ENCODE measurements around the gene STKLD1.
"Not testable (repeated sequence)": the region's sequence is repeated elsewhere in the genome, so short reads cannot be mapped to it uniquely, and the experiment has no call there.

STKLD1 gene

DNA sequence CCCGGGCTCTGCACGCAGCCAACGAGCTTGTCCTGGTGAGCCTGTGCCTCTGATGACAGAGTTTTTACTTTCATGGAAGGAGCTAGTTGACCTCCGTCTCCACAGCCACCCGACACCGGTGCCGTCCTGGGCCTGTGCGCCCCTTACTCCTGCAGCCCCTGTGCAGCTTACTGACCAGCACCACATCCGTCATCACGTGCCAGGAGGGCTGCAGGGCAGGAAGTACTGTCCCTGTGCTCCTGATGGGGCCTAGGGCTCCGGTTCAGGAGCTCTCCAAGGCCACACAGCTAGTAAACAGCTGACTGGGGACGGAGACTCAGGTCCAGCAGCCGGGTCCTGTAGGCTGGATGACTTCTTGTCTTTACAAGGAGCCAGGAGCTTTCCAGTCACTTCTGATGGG lies 10.2 kb downstream of the STKLD1 start:
- no peak for DNase-seq (ENCODE audit: low read depth)

DNA sequence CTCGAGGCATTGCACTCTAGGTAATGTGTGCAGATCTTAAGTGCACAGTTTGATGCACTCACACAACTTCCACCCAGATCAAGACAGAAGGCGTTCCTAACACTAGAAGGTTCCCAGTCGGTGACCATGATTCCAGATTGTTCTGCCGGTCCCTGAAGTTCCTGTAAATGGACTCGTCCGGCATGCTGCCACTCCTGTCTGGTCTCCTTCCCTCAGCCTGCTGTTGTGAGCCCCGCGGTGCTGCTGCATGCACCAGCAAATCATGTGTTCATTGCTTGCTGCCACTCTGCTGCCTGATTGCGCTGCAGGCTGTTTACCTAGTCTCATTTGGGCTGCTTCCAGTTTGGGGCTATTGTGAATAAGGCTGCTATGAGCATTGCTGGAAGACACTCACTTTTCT lies 11.5 kb downstream of the STKLD1 start:
- no peak for DNase-seq (ENCODE audit: low read depth)

DNA sequence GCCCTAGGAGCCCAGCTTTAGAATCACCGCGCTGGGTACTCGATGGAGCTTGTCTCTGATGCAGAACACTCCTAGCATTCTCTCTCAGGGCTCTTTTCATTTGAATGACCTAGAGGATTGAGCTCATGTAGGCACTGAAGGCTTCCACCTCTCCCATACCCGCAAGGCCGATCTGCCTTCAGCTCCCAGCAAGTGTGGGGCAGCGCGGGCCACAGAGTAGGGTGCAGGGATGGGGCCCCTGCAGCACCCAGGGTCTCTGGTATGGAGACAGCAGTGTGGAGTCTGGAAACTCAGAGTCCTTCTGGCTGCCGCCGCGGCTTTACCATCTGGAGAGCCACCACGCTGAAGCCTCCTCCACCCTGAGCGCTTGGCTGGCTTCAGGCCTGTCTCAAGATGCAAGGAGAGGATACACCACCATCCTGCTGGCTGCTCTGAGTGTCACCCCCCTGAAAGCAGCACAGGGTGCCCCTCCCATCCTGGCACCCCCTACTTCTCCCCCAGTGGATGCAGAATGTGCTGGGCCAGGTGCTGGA lies 12.9 kb downstream of the STKLD1 start:
- DNase-seq (ENCODE audit: low read depth), result no peak

DNA sequence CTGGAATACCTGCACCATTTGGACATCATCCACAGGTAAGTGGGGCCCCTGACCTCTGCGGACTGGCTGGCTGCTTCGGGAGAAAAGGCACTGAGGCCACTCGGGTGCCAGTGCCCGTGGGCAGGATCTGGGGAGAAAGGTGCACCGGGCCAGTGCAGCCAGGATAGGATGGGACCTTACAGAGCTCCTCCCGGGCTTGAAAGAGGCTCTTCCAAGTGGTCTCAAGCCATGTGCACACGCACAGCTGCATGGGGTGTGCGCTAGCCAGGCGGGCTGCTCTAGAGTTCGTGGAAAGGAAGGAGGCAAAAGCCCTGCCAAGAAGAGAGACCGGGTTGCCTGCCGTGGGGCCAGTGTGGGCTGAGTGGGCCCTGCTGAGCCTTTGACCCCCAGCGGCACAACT lies 13.4 kb downstream of the STKLD1 start:
- DNase-seq (ENCODE audit: low read depth), result no peak

DNA sequence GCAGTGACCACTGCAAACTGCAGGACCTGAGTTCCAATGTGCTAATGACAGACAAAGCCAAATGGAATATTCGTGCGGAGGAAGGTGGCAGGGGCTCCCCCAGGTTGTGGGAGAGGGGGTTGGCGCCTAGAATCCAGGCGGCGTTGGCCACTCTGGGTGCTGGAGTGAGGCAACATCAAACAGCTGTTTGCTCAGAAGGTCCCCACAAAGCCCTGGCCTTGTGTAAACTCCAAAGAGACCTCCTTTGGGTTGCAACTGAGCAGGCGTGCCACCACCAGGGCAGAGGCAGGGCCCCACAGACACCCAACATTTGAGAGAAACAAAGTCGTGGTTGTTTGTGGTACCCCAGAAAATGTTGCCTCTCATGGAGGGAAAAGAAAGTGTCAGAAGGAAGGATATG lies 14.5 kb downstream of the STKLD1 start:
- DNase-seq (ENCODE audit: low read depth), result no peak

DNA sequence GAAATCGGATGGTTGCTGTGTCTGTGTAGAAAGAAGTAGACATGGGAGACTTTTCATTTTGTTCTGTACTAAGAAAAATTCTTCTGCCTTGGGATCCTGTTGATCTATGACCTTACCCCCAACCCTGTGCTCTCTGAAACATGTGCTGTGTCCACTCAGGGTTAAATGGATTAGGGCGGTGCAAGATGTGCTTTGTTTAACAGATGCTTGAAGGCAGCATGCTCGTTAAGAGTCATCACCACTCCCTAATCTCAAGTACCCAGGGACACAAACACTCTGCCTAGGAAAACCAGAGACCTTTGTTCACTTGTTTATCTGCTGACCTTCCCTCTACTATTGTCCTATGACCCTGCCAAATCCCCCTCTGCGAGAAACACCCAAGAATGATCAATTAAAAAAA lies 15.3 kb downstream of the STKLD1 start:
- not testable (repeated sequence) for DNase-seq (ENCODE audit: low read depth)

DNA sequence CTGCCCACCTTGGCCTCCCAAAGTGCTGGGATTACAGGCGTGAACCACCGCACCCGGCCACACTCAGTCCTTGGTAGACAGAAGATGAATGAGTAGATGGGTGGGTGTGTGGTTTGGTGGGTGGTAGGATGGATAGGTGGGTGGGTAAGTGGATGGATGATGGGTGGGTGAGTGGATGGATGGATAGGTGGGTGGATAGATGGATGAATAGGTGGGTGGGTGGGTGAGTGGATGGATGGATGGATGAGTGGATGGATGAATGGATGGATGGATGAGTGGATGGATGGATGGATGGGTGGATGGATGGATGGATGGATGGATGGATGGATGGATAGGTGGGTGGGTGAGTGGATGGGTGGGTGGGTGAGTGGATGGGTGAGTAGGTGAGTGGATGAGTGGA lies 16.1 kb downstream of the STKLD1 start:
- not testable (repeated sequence) for DNase-seq (ENCODE audit: low read depth)

DNA sequence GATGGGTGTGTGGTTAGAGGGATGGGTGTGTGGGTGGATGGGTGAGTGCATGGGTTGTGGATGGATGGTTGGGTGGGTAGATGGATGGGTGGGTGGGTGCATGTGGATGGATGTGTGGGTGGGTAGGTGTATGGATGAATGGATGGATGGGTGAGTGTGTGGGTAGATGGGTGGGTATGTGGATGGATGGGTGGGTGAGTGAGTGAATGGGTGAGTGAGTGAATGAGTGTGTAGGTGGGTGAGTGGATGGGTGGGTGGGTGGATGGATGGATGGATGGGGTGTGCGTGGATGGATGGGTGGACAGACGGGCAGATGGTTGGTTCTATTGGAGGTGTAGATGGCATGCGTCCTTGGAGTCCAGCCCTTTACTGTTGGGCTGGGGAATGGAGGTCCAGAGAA lies 17.2 kb downstream of the STKLD1 start:
- no peak for DNase-seq (ENCODE audit: low read depth)

DNA sequence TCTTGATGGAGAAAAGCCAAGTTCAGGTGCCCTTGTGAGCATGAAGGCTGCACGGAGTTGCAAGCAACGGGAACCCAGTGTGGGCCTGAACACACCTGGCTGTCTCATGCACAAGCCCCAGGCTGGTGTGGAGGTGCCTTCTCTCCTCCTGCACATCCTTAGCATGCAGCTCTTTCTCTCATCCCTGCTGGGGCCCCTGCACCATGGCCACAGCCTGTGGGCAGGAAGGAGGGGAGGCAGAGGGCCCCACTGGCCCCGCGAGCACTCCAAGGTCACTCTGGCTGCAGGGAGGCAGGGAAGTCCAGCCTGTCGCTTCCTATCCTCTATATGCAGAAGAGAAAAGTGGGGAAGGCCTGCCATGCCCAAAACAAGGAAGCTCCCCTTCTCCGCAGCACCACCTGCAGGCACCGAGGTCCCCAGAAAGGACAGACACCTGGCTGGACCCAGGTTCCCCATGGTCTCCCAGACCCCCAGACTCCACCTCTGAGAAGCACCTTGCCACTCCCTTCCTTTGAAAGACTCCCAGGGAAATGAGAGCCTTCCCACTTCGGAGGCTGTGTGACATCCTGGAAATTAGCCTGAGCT lies 18.6 kb downstream of the STKLD1 start:
- no peak for DNase-seq (ENCODE audit: low read depth)

DNA sequence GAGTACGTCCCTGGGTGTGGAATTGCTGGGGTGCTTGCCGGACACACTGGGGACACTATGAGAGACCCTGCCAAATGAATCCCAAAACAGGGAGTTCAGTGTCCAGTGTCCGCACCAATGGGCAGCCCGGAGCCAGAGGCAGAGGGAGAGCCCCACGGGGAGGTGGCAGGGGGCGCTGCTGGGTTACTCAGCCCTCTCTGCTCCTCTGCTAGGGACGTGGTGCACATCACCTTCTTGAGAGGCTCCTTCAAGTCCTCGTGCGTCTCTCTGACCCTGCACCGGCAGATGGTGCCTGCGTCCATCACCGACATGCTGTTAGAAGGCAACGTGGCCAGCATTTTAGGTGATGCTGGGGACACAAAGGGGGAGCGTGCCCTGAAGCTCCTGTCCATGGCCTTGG lies 20.8 kb downstream of the STKLD1 start:
- no peak for DNase-seq (ENCODE audit: low read depth)

DNA sequence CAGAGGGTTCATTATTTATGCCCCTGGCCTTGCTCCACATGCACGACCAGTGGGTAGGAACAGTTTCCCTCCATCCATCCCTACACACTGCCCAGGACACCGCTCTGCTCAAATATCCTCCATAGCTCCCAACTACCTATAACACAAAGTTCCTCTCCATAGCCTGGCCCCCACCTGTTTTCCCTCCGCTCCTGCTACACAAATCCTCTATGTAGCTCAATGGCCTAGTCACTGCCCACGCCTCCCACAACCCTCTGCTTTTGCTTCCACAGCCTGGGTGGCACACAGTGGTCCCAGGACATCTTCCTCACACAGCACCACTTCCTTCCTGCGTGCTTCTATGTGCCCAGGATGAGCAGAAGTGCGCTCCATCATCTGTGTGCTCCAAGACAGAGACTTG lies 21.2 kb downstream of the STKLD1 start:
- DNase-seq (ENCODE audit: low read depth), result no peak

DNA sequence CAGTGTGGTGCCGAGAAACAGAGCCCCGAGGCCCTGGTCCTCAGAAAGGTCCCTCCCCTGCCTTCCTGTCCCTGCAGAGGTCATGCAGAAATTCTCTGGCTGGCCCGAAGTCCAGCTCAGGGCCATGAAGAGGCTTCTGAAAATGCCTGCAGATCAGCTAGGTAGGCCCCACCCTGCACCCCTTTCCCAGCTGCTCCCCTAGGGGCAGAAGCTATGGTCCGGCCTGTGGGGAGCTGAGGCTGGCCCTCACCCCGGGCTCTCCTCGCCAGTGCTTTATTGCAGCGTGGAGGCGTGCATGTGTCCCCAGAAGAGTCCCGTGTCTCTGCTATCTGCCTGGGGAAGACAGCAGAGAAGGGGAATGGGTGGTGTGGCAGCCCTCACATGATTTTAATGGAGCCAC lies 21.7 kb downstream of the STKLD1 start:
- DNase-seq (ENCODE audit: low read depth), result no peak

DNA sequence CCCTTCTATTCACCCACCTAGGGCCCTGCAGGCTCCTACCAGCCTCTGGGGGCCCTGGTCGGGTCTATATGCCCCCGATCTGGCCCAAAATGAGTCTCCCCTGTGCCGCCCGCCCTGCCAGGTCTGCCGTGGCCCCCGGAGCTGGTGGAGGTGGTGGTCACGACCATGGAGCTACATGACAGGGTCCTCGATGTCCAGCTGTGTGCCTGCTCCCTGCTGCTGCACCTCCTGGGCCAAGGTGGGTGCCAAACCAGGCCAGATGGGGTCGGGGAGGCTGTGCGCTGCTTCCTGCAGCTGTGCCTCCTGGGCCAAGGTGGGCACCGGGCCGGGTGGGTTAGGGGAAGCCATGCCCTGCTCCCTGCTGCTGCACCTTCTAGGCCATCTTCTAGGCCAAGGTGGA lies 24.1 kb downstream of the STKLD1 start:
- DNase-seq (ENCODE audit: low read depth), result no peak

DNA sequence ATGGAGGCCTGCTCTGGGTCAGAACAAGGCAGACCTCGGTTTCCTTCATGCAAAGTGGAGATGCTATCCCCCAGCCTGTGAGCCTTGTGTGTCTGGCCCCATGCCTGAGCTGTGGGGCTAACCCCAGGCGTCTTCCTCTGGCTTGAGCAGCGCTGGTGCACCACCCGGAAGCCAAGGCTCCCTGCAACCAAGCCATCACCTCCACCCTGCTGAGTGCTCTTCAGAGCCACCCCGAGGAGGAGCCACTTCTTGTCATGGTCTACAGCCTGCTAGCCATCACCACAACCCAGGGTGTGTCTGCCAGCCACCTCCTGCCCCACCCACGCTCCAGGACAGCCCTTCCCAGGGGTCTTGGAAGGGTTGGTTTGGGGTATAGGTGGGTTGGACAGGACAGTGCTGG lies 25.4 kb downstream of the STKLD1 start:
- no peak for DNase-seq (ENCODE audit: low read depth)

DNA sequence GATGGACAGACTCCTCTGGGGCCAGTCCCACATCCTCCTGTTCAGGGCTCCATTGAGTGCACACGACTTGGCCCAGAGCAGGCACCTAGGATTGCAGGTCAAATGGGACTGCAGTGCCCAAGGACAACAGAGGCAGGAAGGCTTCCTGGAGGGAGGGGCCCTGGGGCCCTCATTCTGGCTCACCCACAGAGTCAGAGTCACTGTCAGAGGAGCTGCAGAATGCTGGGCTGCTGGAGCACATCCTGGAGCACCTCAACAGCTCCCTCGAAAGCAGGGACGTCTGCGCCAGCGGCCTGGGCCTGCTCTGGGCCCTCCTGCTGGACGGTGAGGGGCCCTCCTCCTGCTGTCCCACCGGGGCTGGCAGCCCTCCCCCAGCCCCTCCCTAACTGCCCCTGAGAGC lies 26.5 kb downstream of the STKLD1 start:
- no peak for DNase-seq (ENCODE audit: low read depth)

DNA sequence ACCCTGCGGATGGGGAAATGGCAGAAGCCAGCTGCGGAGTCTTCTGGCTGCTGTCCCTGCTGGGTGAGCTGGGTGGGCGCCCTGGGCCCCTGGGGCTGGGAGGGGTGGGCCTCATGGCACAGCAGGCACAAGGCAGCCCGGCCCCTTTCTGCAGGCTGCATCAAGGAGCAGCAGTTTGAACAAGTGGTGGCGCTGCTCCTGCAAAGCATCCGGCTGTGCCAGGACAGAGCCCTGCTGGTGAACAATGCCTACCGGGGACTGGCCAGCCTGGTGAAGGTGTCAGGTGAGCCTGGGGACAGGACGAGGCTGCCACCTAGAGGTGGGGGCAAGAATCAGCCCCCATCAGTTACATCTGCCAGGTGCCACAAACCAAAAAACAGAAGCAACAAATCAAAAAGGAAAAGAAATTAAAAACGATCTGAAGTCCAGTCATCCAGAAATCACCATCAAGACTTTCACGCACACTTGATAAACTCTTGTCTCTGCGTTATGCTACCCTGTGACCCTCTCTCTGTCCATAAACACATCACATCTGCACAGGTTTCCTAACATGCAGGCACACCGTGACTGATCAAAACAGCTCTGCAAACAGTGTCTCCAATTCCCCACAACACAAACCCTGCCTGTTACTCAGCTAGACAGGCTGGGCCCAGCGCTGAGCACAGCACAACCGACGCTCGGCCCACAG lies 27.7 kb downstream of the STKLD1 start:
- peak; percentile 48 for DNase-seq (ENCODE audit: low read depth)

DNA sequence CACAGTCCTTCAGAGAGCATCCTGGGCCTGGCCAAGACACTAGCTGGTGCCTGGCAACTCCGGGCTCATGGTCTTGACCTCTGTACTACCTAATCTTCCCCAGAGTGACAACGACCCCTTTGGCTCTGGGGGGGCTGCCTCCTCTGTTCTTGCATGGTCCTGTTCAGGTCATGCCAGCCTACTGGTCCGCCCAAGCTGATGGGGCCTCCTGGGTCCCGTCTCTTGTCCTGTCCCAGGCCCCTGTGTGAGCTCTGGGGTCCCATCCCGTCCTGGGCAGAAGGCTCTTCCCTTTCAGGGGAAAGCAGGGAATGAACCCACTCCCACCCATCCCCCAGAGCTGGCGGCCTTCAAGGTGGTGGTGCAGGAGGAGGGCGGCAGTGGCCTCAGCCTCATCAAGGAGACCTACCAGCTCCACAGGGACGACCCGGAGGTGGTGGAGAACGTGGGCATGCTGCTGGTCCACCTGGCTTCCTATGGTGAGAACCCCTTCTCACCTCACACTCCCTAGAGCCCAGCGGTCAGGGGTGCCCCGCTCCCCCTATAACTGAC lies 28.4 kb downstream of the STKLD1 start:
- DNase-seq (ENCODE audit: low read depth), result no peak

DNA sequence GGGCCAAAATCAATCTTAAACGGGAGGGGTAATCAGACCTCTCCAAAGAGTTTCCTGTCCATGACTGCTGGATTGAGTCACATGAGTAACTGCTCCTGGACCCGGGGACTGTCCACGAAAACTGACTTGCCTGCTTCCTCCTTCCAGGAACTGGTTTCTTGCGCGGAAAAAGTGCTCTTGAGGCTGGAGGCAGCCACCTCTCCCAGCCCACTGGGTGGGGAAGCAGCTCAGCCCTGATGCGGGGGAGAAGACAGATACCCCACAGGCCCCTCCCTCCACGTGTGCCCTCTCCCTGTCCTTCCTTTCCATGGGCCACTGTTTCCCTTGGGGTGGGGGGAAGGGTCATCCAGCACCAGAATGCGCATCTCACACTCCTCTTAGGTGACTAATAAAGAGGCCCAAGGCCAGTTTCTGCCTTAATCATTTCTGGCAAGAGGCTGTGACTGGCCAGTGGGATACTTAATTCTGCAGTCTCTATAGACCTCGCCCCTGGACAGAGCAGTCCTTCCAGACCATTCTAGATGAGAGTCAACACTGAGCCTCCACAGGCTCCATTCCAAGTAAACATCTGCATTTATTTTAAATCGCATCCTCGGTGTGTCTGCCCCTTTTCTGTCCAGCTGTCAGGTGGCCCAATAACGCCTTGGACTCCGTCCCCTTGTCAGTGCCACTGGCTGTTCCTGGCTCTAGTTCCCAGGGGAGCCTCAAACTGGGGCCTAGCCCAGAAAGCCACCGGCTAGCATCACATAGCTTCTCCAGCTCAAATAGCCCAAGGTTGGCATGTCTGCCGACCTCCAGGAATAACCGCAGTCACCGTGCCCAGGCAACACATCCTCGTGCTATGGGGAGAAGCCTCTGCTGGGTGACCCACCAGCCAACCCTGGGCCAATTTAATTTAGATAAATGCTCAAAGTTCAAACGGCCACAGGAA lies 29.6 kb downstream of the STKLD1 start:
- DNase-seq (ENCODE audit: low read depth), result no peak

DNA sequence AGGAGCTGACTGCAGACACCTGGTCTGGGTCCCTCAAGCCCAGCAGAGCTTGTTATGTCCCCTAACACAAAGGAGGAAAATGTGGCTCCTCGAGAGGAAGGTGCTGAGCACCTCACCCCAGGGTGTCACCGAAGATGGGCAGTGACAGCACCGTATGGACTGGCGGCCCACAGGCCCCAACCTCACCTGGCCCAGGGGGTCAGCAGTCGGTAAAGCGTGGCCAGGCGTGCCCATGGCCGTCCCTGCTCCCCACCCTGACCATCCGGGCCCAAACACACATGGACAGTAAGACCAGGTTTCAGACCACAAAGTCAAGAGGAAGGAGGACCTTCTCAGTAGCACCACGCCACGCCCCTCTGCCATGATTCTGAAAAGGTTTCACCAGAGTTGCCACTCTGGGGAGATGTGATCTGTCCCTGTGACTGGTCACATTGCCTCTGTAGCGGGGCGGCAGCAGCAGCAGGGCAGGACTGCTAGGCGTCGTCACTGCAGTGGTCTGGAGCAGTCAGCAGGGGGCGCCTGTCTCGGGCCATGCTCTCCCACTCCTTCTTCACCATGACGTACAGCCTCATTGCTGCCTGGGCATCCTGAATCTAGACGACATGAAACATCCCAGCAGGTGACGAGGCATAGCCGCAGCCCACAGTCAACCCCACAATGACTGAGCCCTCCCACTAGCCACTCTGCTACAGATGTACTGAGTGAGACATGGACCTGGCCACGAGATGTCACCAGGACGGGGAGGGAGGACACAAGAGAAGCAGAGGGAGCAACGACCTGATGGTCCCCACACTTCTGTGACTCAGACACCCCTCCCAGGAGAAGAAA lies 30.5 kb downstream of the STKLD1 start:
- DNase-seq (ENCODE audit: low read depth), result peak; percentile 81

DNA sequence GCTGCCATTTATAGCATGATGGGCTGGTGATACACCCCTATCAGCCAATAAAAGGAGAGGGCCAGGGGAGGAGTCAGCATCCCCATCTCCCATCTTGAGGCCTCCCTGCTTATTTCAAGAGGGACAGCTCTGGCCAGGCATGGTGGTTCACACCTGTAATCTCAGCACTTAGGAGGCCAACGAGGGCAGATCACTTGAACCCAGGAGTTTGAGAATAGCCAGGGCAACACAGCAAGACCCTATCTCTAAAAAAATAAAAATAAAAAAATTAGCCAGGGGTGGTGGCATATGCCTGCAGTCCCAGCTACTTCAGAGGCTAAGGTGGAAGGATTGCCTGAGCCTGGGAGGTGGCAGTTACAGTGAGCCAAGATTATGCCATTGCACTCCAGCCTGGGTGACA lies 31.9 kb downstream of the STKLD1 start:
- DNase-seq (ENCODE audit: low read depth), result no peak

DNA sequence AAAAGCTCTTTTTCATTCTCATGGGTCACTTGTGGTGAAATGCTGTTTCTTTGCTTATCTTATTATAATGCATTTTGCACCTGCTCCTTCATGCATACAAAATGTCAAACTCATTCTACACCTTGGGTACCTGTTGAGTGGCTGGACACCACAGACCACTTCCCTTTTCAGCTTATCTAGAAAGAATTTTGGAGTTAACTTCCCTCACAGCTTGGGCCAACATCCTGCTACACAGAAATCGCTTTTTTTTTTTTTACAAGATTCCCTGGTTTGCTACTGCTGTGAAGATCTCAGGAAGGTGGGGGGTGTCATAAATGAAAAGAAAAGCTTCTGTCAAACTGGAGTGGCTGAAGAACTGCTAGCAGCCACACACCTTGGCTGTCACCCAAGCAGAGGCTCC lies 39.0 kb downstream of the STKLD1 start:
- no peak for DNase-seq (ENCODE audit: low read depth)

Measured in activated T-cell treated with anti-CD3 and anti-CD28 coated beads for 48 hours (primary cell).